Glomerular endothelial cell (primary cell): ENCODE results near the gene GCLM. TPM values are rescaled to one million over a fixed set of nuclear protein-coding genes. Genes with fewer than 3 reads are reported as not detected.

Experiments
- DNase-seq: peaks from one replicate; pipeline ENCODE4 v3.0.0-alpha.2; 2011; ENCODE audit warnings: low read depth, low spot score; ENCODE audit errors: extremely low read depth
- total RNA-seq: library from RNA; depleted of rRNA; stranded (reverse); fragments of >200 nt; gene quantifications from 2 replicates; pipeline ENCODE4 v1.2.3, GENCODE V29; 2015

GCLM gene
- total RNA-seq, 1 donor from 2014 or later = 18.3 TPM

DNA sequence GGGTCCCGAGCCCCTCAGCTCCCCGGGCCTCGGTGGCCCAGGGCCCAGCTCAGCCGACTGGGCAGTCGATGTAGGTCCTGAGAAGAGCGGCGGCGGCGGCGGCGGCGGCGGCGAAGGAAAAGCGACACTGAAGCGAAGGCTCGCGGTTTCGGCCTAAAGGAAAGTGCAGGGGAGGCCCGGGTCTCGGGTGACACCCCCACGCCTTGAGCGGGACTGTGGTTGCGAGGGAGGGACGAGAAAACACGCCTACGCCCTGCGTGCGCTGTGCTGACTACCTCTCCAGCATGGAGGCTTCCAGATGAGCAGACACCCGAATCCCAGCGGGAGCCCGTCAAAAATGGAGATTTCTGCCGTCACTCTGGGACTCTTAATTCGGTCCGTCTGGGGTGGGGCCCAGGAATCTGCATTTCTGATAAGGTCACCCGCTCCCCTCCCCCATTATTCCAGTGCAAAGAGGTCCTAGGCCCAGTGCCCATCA, 61.4 kb downstream of the GCLM start:
- no peak for DNase-seq

DNA sequence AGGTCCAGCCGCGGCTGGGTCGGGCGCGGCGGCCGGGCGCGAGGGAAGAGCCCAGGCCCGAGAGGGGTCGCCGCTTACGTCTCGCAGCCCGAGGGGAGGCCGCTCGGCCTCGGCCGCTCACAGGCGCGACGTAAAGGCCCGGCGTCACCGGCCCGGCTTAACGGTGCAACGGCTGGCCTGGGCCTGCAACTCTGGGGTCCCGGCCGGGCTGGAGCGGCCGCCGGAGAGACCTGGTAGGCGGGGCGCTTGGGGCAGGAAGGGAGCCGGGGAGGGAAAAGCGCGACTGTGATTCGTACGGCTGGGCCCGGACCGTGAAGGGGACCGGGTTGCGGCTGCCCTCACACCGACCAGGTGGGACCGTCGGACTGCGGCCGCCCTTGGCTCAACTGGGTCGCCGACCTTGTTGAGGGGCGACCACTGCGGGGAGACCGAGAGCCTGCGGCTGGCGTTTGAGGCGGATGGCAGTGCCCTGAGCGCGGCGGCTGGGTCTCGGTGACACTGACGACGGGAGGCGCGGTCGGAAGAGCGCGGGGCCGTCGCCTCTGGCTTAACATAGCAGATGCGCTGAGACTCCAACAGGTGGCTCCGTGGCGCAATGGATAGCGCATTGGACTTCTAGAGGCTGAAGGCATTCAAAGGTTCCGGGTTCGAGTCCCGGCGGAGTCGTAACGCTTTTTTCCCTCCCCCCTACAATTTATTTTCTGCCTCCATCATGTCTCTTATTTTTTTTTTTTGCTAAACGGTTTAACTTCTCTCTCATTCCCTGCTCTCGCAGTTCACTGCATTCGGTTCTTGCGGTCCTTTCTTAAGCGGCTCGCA, 62.0 kb downstream of the GCLM start:
- DNase-seq = no peak

DNA sequence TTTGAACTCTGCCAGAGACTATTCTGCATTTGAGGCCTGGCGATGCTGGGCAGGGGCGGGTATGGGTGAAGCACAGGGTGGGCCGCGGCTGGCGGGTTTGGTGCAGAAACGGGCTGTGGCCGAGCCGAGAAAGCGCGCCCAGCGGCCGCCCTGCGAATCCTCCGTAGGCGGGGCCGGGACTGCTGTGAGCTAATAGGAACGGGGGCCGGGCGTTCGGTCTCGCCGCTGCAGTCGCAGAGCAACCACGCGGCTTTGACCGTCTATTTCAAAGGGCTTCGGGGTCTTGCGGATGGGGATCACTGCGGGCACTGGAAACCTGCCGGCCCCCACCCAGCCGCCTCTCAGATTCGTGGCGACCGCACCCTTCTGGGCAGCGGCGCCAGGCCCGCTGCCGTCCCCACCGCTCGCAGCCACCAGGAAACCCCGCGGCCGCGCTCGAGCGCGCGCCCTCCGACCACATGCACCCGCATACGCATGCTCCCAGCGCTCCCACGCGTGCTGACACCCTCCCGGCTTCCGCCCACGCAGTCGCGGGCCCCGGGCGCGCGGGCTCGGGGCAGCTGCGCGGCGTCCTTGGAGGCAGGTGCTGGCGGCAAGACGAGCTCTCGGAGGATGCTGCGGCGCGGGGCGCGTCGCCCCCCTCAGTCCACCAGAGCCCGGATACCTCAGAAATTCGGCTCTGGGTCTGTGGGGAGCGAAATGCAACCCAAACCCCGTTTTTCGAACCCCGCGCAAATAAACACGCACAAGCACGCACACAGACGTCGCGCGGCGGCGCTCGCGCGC, 62.8 kb downstream of the GCLM start:
- DNase-seq = no peak

DNA sequence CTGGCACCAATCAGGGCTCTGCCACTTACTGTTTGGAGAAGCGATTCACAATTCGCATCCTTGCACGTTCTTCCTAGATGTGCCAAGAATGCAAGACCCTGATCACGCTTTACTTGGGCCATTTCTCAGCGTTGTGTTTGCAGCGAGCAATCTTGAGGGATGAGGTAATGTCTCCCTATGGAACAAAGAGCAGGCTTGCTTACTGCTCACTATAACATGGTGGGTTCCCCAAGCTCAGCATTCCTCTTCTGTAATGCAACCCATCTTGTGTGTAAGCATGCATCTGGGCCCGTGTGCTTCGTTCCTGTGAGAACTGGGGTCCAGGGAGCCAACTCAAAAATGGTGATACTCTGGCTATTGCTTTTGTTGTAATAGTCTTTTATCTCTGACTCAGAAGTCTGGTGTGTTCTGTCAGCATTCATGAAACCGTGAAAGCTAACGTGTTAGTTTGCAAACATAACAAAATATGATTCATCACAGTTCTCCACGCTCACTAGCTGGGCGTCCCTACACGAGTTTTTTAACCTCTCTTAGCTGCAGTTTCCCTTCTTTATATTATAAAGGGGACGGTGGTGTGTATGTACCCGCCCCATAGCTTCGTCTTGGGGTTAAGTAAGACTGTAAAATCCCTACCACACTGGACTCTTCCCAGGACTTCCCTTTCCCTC, 63.6 kb downstream of the GCLM start:
- DNase-seq = no peak

DNA sequence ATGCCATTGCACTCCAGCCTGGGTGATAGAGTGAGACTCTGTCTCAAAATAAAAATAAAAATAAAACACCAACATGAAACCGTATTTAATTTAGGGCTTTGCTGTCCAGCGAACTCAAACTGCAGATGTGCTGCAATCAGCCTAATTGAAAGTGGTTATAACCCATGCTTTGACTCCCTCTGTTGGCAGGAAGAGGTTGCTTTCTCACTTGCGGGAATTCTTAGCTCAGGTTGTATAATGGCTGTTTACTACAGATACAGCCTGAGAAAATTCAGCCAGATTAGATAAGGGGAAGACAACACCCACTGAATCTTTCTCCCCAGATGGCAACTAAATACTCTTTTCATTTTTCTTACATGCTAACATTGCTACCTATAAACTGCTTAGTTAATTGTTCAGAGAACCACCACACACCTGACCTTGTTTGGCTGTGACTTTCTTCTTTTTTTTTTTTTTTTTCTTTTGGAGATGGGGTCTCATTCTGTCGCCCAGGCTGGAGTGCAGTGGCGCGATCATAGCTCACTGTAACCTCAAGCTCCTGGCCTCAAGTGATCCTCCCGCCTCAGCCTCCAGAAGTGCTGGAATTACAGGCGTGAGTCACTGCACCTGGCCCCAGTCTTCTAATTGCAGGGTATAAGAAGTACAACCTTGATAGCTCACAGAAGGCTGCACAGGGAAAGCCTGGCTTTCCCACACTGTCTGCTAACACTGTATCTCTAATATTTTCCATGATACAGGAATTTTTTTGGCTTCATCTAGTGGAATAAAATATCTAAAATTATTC, 64.8 kb downstream of the GCLM start:
- no peak for DNase-seq

GRCh38 chr1:93842750-93843500, 66.3 kb downstream of the GCLM start:
- DNase-seq = no peak

- no peak for DNase-seq
Observed at GRCh38 chr1:93841771-93842170, 67.5 kb downstream of the GCLM start.

DNA sequence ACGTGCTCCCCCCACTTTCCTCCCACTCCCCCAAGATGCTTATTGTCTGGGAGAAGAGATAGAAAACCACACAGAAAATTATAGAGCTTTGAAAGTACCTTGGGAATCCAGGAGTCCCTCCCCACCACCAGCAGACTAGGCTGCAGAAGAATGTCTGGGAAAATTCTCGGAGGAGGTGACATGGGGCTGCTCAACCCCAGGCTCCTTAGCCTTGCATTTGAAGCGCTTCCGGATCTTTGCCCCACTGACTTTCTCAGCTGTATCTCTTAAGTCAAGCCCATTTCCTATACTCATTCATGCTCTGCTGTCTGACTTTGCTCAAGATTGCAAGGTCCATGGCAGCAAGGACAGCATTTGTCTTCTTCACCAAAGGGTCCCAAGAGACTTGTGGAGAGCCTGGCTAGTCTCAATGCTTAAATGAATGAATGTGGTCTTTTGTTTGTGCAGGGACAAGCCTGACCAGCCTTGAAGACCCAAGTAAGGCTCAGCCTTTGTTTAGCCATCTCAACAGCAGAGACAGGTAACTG, 68.2 kb downstream of the GCLM start:
- DNase-seq = no peak

GRCh38 chr1:93839753-93840152, 69.5 kb downstream of the GCLM start:
- DNase-seq = no peak

GRCh38 chr1:93839307-93839706, 69.9 kb downstream of the GCLM start:
- DNase-seq = no peak

DNA sequence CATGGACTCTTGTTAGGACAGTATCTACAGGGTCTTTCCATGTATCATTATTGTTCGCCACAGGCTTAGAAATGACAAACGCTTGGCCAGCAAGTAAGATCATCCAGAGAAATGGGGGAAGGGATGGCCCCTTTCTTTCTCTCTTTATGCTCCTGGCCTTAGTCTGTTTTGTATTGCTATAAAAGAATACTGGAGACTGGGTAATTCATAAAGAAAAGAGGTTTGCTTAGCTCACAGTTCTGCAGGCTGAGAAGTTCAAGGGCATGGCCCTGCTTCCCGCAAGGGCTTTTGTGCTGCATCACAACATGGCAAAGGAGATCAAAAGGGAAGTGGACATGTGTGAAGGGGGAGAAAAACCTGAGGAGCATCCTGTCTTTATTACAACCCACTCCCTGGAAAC, 71.3 kb downstream of the GCLM start:
- DNase-seq = no peak

Other genes with a start within 250 kb of the GCLM start
- gene BCAR3, start 227.6 kb downstream of the GCLM start, total RNA-seq = 46.9 and 52.2 TPM in 2 replicates
- gene DNTTIP2, start 30.2 kb downstream of the GCLM start, total RNA-seq = 27.9 and 28.5 TPM in 2 replicates
- gene ABCA4, start 211.7 kb upstream of the GCLM start, total RNA-seq = 1.5 and 7.0 TPM in 2 replicates